Heart left ventricle (tissue), 13 donors: Measurements from ENCODE around the gene PACRG.

ENCODE experiments used
- CTCF ChIP-seq, 12 donors: fragments of 200-600 bp; sonication (generic) in 4 of 12; IDR thresholded peaks; one replicate each; pipeline versions ENCODE4 v1.5.0 to v1.8.0; 2018 to 2022; ENCODE audit warnings: antibody characterized with exemption in 12 of 12, mild to moderate bottlenecking in 5 of 12
- POLR2A ChIP-seq, 2 donors: fragments of 450-650 bp; IDR thresholded peaks; one replicate each; pipeline ENCODE4 v1.6.1; 2017; ENCODE audit warnings: antibody characterized with exemption in 2 of 2, mild to moderate bottlenecking in 2 of 2, moderate library complexity in 2 of 2
- donor health status: ischemic (EF 13 %, LVEDD 7.1; RV severe dilation, severe dysfunction).
- donor health status: DM: no; HTN: yes; CAD: no.
- donor health status: DM: no; HTN: no; CAD: no.
- donor health status: ischemic (EF 25% LVEDD 6.9; RV normal size, moderate dysfunction).
- donor health status: ischemic (EF 25% LVEDD 5.7; RV mildly dilated, moderate dysfunction).
- donor health status: ischemic (EF 35%, LVEDD 5.7; RV mildly dilated, moderate dysfunction).
- donor health status: nonischemic (EF 11% LVEDD 7.7; RV severe dilation, severe dysfunction).
- donor health status: DM: yes; HTN: yes; CAD: no.
- donor health status: PGD.
- donor health status: ischemic (EF 29% LVEDD 5.4; RV normal size, mild dysfunction).
- donor health status: nonischemic (EF 23%, LVEDD 6.1; RV moderate dilation, normal function).

- no peak for TF ChIP-seq CTCF (IDR thresholded peaks at IDR 0.05)
- TF ChIP-seq POLR2A (IDR thresholded peaks at IDR 0.05), result no peak
These were observed 500.3 kb downstream of the PACRG start for GRCh38 chr6:163228041-163228440.
